HepG2 (cell line): ENCODE data around the gene ARHGEF12. TPM values are rescaled to one million over a fixed set of nuclear protein-coding genes. Genes with fewer than 3 reads are reported as not detected.

ENCODE experiments used
- CENPX ChIP-seq: sonication (generic); formaldehyde crosslinking; IDR thresholded peaks from 2 replicates; pipeline ENCODE4 v1.9.0; 2021; ENCODE audit warnings: mild to moderate bottlenecking, missing genetic modification reagents, moderate library complexity
- GFI1 ChIP-seq: sonication (generic); formaldehyde crosslinking; IDR thresholded peaks from 2 replicates; pipeline ENCODE4 v1.5.0; 2020; ENCODE audit warnings: missing genetic modification reagents, mild to moderate bottlenecking, borderline replicate concordance
- KDM4B ChIP-seq: sonication (generic); formaldehyde crosslinking; IDR thresholded peaks from 2 replicates; pipeline ENCODE4 v1.4.0; 2020; ENCODE audit warnings: missing genetic modification reagents
- MIER2 ChIP-seq: IDR thresholded peaks from 2 replicates; pipeline ENCODE4 v1.6.1; 2016; ENCODE audit warnings: missing biosample characterization, missing genetic modification reagents
- NFKBIZ ChIP-seq: IDR thresholded peaks from 2 replicates; pipeline ENCODE4 v1.6.1; 2018; ENCODE audit warnings: missing genetic modification reagents, missing compliant biosample characterization
- NKX3-1 ChIP-seq: sonication (generic); formaldehyde crosslinking; IDR thresholded peaks from 2 replicates; pipeline ENCODE4 v1.5.0; 2020; ENCODE audit warnings: missing genetic modification reagents
- PAX8 ChIP-seq: sonication (generic); formaldehyde crosslinking; IDR thresholded peaks from 2 replicates; pipeline ENCODE4 v1.8.0; 2022; ENCODE audit warnings: mild to moderate bottlenecking, missing genetic modification reagents, borderline replicate concordance
- PCBP2 ChIP-seq: fragments of 200-400 bp; formaldehyde crosslinking; optimal IDR thresholded peaks from 2 replicates; pipeline ENCODE3; 2018; ENCODE audit warnings: low read length, low read depth; ENCODE audit not compliant: poor library complexity, severe bottlenecking
- RORA ChIP-seq: sonication (generic); formaldehyde crosslinking; IDR thresholded peaks from 2 replicates; pipeline ENCODE4 v1.5.0; 2020; ENCODE audit warnings: mild to moderate bottlenecking, missing genetic modification reagents, moderate library complexity
- SNAI1 ChIP-seq: sonication (generic); formaldehyde crosslinking; IDR thresholded peaks from 2 replicates; pipeline ENCODE4 v1.5.0; 2020; ENCODE audit warnings: mild to moderate bottlenecking, missing genetic modification reagents, borderline replicate concordance
- XBP1 ChIP-seq: sonication (generic); formaldehyde crosslinking; IDR thresholded peaks from 2 replicates; pipeline ENCODE4 v1.5.0; 2020; ENCODE audit warnings: missing genetic modification reagents
- ZBTB7B ChIP-seq: sonication (generic); formaldehyde crosslinking; IDR thresholded peaks from 2 replicates; pipeline ENCODE4 v1.4.0; 2020; ENCODE audit warnings: missing genetic modification reagents
- ZNF12 ChIP-seq: sonication (generic); formaldehyde crosslinking; IDR thresholded peaks from 2 replicates; pipeline ENCODE4 v1.5.0; 2020; ENCODE audit warnings: missing genetic modification reagents
- ZNF329 ChIP-seq: sonication (generic); formaldehyde crosslinking; IDR thresholded peaks from 2 replicates; pipeline ENCODE4 v1.9.0; 2021; ENCODE audit warnings: low read depth, mild to moderate bottlenecking, missing genetic modification reagents
- ZNF44 ChIP-seq: sonication (generic); formaldehyde crosslinking; IDR thresholded peaks from 2 replicates; pipeline ENCODE4 v1.5.1; 2020; ENCODE audit warnings: mild to moderate bottlenecking, missing genetic modification reagents
- ZNF891 ChIP-seq: sonication (generic); formaldehyde crosslinking; IDR thresholded peaks from 2 replicates; pipeline ENCODE4 v1.5.0; 2020; ENCODE audit warnings: mild to moderate bottlenecking, missing genetic modification reagents
- polyA plus RNA-seq, 8 experiments: library from polyadenylated mRNA; depleted of rRNA in 3 of 8; stranded (reverse) in 7 of 8; unstranded in 1 of 8; fragments of >200 nt; fragmentation: Illumina TruSeq in 4 of 8; extraction: Trizol in 4 of 8; gene quantifications; 2 replicates each; pipeline versions ENCODE4 v1.2.1 to v1.2.3, GENCODE V29; 2011 to 2016; ENCODE audit warnings: low read depth in 4 of 8, missing spikeins in 1 of 8, mixed read lengths in 1 of 8; ENCODE audit not compliant: insufficient read depth in 1 of 8
- total RNA-seq, 5 experiments: library from RNA; depleted of rRNA; stranded (reverse); fragments of >200 nt; fragmentation: Illumina TruSeq; extraction: Trizol; gene quantifications; 2 replicates each; pipeline ENCODE4 v1.2.3, GENCODE V29; 2016; ENCODE audit warnings: low read depth in 1 of 5
- TF ChIP-seq, protein P1 (sequence below): sonication (generic); formaldehyde crosslinking; IDR thresholded peaks from 2 replicates; pipeline ENCODE4 v1.8.1; 2022; ENCODE audit warnings: low read depth, mild to moderate bottlenecking, missing genetic modification reagents
- TF ChIP-seq, protein P2 (sequence below): sonication (generic); formaldehyde crosslinking; IDR thresholded peaks from 2 replicates; pipeline ENCODE4 v1.9.0; 2021; ENCODE audit warnings: mild to moderate bottlenecking, missing genetic modification reagents
- TF ChIP-seq, protein P3 (sequence below): sonication (generic); formaldehyde crosslinking; conservative IDR thresholded peaks from 2 replicates; pipeline ENCODE4 v1.5.0; 2020; ENCODE audit warnings: missing genetic modification reagents

The ARHGEF12 gene
- total and polyA plus RNA-seq, 2 of the 13 experiments (the other 11 are each of a cell fraction or from before 2014, with no cell fraction given), result 17.9 to 54.4 TPM

- TF ChIP-seq, protein P1, sequence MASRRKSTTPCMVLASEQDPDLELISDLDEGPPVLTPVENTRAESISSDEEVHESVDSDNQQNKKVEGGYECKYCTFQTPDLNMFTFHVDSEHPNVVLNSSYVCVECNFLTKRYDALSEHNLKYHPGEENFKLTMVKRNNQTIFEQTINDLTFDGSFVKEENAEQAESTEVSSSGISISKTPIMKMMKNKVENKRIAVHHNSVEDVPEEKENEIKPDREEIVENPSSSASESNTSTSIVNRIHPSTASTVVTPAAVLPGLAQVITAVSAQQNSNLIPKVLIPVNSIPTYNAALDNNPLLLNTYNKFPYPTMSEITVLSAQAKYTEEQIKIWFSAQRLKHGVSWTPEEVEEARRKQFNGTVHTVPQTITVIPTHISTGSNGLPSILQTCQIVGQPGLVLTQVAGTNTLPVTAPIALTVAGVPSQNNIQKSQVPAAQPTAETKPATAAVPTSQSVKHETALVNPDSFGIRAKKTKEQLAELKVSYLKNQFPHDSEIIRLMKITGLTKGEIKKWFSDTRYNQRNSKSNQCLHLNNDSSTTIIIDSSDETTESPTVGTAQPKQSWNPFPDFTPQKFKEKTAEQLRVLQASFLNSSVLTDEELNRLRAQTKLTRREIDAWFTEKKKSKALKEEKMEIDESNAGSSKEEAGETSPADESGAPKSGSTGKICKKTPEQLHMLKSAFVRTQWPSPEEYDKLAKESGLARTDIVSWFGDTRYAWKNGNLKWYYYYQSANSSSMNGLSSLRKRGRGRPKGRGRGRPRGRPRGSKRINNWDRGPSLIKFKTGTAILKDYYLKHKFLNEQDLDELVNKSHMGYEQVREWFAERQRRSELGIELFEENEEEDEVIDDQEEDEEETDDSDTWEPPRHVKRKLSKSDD (CRISPR knock-in tag), result peak; percentile 74; the same call in 1 of the 2 replicates
- TF ChIP-seq ZNF12 (CRISPR knock-in tag), result no peak
- no peak for TF ChIP-seq XBP1 (CRISPR knock-in tag)
- peak; percentile 96 for TF ChIP-seq KDM4B (CRISPR knock-in tag)
- TF ChIP-seq PCBP2, result no peak
- TF ChIP-seq, protein P2, sequence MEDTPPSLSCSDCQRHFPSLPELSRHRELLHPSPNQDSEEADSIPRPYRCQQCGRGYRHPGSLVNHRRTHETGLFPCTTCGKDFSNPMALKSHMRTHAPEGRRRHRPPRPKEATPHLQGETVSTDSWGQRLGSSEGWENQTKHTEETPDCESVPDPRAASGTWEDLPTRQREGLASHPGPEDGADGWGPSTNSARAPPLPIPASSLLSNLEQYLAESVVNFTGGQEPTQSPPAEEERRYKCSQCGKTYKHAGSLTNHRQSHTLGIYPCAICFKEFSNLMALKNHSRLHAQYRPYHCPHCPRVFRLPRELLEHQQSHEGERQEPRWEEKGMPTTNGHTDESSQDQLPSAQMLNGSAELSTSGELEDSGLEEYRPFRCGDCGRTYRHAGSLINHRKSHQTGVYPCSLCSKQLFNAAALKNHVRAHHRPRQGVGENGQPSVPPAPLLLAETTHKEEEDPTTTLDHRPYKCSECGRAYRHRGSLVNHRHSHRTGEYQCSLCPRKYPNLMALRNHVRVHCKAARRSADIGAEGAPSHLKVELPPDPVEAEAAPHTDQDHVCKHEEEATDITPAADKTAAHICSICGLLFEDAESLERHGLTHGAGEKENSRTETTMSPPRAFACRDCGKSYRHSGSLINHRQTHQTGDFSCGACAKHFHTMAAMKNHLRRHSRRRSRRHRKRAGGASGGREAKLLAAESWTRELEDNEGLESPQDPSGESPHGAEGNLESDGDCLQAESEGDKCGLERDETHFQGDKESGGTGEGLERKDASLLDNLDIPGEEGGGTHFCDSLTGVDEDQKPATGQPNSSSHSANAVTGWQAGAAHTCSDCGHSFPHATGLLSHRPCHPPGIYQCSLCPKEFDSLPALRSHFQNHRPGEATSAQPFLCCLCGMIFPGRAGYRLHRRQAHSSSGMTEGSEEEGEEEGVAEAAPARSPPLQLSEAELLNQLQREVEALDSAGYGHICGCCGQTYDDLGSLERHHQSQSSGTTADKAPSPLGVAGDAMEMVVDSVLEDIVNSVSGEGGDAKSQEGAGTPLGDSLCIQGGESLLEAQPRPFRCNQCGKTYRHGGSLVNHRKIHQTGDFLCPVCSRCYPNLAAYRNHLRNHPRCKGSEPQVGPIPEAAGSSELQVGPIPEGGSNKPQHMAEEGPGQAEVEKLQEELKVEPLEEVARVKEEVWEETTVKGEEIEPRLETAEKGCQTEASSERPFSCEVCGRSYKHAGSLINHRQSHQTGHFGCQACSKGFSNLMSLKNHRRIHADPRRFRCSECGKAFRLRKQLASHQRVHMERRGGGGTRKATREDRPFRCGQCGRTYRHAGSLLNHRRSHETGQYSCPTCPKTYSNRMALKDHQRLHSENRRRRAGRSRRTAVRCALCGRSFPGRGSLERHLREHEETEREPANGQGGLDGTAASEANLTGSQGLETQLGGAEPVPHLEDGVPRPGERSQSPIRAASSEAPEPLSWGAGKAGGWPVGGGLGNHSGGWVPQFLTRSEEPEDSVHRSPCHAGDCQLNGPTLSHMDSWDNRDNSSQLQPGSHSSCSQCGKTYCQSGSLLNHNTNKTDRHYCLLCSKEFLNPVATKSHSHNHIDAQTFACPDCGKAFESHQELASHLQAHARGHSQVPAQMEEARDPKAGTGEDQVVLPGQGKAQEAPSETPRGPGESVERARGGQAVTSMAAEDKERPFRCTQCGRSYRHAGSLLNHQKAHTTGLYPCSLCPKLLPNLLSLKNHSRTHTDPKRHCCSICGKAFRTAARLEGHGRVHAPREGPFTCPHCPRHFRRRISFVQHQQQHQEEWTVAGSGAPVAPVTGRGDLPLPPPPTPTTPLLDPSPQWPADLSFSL (CRISPR knock-in tag), result no peak
- TF ChIP-seq NFKBIZ, result no peak
- TF ChIP-seq CENPX, result no peak
- no peak for TF ChIP-seq RORA (CRISPR knock-in tag)
- TF ChIP-seq, protein P3, sequence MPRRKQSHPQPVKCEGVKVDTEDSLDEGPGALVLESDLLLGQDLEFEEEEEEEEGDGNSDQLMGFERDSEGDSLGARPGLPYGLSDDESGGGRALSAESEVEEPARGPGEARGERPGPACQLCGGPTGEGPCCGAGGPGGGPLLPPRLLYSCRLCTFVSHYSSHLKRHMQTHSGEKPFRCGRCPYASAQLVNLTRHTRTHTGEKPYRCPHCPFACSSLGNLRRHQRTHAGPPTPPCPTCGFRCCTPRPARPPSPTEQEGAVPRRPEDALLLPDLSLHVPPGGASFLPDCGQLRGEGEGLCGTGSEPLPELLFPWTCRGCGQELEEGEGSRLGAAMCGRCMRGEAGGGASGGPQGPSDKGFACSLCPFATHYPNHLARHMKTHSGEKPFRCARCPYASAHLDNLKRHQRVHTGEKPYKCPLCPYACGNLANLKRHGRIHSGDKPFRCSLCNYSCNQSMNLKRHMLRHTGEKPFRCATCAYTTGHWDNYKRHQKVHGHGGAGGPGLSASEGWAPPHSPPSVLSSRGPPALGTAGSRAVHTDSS (CRISPR knock-in tag), result no peak
- no peak for TF ChIP-seq ZNF44 (CRISPR knock-in tag)
- TF ChIP-seq ZNF891 (CRISPR knock-in tag), result peak; percentile 78; the same call in 1 of the 2 replicates
- peak; percentile 76 for TF ChIP-seq GFI1
- peak; percentile 70; the same call in 1 of the 2 replicates for TF ChIP-seq ZNF329 (CRISPR knock-in tag)
- TF ChIP-seq ZBTB7B, result peak; percentile 98
- 0 out of 2 replicates have a peak, but pooled peaks have one; percentile 51 for TF ChIP-seq MIER2 (CRISPR knock-in tag)
- TF ChIP-seq NKX3-1 (CRISPR knock-in tag), result no peak
- TF ChIP-seq SNAI1 (CRISPR knock-in tag), result no peak
- TF ChIP-seq PAX8 (CRISPR knock-in tag), result no peak; the same call in 1 of the 2 replicates
Observed at GRCh38 chr11:120335908-120336640, at the start of gene ARHGEF12 (continued).
